VCaP (cell line): ENCODE measurements around the gene ANGPT4.

ENCODE experiments used
- H3K27ac ChIP-seq: fragments of 450-650 bp; 2 replicates; pipeline ENCODE4 v1.5.1; 2017
- TF ChIP-seq, protein P1 (sequence below): fragments of 450-650 bp; conservative IDR thresholded peaks from 2 replicates; pipeline ENCODE4 v1.5.1; 2017; ENCODE audit warnings: mild to moderate bottlenecking, moderate library complexity

The ANGPT4 gene

GRCh38 chr20:848193-848592, 67.9 kb downstream of the ANGPT4 start:
- no peak overlapping the region for H3K27ac ChIP-seq
- TF ChIP-seq, protein P1, sequence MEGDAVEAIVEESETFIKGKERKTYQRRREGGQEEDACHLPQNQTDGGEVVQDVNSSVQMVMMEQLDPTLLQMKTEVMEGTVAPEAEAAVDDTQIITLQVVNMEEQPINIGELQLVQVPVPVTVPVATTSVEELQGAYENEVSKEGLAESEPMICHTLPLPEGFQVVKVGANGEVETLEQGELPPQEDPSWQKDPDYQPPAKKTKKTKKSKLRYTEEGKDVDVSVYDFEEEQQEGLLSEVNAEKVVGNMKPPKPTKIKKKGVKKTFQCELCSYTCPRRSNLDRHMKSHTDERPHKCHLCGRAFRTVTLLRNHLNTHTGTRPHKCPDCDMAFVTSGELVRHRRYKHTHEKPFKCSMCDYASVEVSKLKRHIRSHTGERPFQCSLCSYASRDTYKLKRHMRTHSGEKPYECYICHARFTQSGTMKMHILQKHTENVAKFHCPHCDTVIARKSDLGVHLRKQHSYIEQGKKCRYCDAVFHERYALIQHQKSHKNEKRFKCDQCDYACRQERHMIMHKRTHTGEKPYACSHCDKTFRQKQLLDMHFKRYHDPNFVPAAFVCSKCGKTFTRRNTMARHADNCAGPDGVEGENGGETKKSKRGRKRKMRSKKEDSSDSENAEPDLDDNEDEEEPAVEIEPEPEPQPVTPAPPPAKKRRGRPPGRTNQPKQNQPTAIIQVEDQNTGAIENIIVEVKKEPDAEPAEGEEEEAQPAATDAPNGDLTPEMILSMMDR = no peak

GRCh38 chr20:846894-847278, 69.2 kb downstream of the ANGPT4 start:
- H3K27ac ChIP-seq = no peak overlapping the region
- TF ChIP-seq, protein P1 = no peak

- TF ChIP-seq, protein P1 = no peak
- H3K27ac ChIP-seq = peak overlapping the region; percentile 99; the same call in 1 of the 2 replicates
Observed at GRCh38 chr20:845941-846893, 69.9 kb downstream of the ANGPT4 start.

GRCh38 chr20:845226-845868, 70.8 kb downstream of the ANGPT4 start:
- peak overlapping the region; percentile 99 for H3K27ac ChIP-seq
- TF ChIP-seq, protein P1 = no peak

- H3K27ac ChIP-seq = peak overlapping the region; percentile 99
- TF ChIP-seq, protein P1 = no peak
Observed at GRCh38 chr20:844473-845225, 71.5 kb downstream of the ANGPT4 start.

DNA sequence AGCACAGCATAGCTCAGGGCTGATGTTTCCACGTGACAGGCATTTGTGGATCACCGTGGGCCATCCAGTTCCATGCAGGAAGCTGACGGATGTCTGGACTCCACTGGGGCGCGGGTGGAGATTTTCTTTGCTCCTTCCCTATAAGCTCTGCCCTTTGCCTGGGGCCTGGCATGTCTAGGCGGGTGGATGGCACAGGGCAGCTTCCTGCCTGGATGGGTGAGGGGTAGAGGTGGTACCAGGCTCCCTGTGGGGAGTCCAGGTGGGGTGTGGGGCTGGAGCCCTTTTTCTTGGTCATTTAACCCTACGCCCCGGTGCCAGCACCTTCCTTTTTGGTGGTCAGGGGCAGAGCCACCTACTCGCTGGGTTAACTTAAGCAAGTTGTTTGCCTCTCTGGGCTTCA, 72.2 kb downstream of the ANGPT4 start:
- TF ChIP-seq, protein P1 = no peak
- peak overlapping the region; percentile 99 for H3K27ac ChIP-seq

- TF ChIP-seq, protein P1 = no peak
- peak overlapping the region; percentile 99 for H3K27ac ChIP-seq
Observed at GRCh38 chr20:842547-842940, 73.6 kb downstream of the ANGPT4 start.
